PC-3 (cell line): ENCODE data around the gene LAMA2. TPM values are rescaled to one million over a fixed set of nuclear protein-coding genes. Genes with fewer than 3 reads are reported as not detected.

Source experiments
- ATAC-seq: fragments of 200-7000 bp; cut with Tn5 transposase; 2 replicates; pipeline ENCODE4 v1.9.1; 2020; ENCODE audit warnings: mild to moderate bottlenecking, moderate library complexity
- BruUV-seq: library from RNA; stranded (reverse); fragments of 400-500 nt; replicated peaks from 2 replicates; lab custom pipeline; 2021; lab: Mats Ljungman, UMichigan
- CTCF ChIA-PET: fragments of 300-600 bp; sonication (Branson Sonifier 250); formaldehyde crosslinking; loops from one replicate; lab custom pipeline; 2022; ENCODE audit warnings: antibody characterized with exemption; lab: Charles Lee
- POLR2A ChIA-PET: fragments of 300-600 bp; sonication (Branson Sonifier 250); formaldehyde crosslinking; loops from one replicate; lab custom pipeline; 2022; ENCODE audit warnings: antibody characterized with exemption; ENCODE audit not compliant: unreplicated experiment; lab: Charles Lee
- DNase-seq: peaks from one replicate; pipeline ENCODE4 v3.0.0-alpha.2; 2015
- H2AFZ ChIP-seq: fragments of 300-600 bp; sonication (generic); 2 replicates; pipeline ENCODE4 v1.6.0; 2016; ENCODE audit warnings: antibody characterized with exemption, low read length
- H3F3A ChIP-seq: fragments of 300-600 bp; sonication (generic); one replicate; pipeline ENCODE4 v1.6.0; 2017; ENCODE audit warnings: antibody characterized with exemption, low read length, control low read depth, mild to moderate bottlenecking; ENCODE audit not compliant: unreplicated experiment
- H3K27ac ChIP-seq: fragments of 300-600 bp; sonication (generic); 2 replicates; pipeline ENCODE4 v1.5.1; 2016; ENCODE audit warnings: mild to moderate bottlenecking, low read length
- H3K27me3 ChIP-seq: fragments of 300-600 bp; sonication (generic); 2 replicates; pipeline ENCODE4 v1.6.1; 2016; ENCODE audit warnings: low read length, mixed read lengths
- H3K36me3 ChIP-seq: fragments of 300-600 bp; sonication (generic); 2 replicates; pipeline ENCODE4 v1.6.1; 2016; ENCODE audit warnings: low read depth, mixed run types, low read length, mixed read lengths
- H3K4me1 ChIP-seq: fragments of 300-600 bp; sonication (generic); 2 replicates; pipeline ENCODE4 v1.5.1; 2016; ENCODE audit warnings: low read length; ENCODE audit not compliant: insufficient read depth
- H3K4me2 ChIP-seq: fragments of 300-600 bp; sonication (generic); 2 replicates; pipeline ENCODE4 v1.6.0; 2016; ENCODE audit warnings: low read length
- H3K4me3 ChIP-seq: fragments of 300-600 bp; sonication (generic); 2 replicates; pipeline ENCODE4 v1.5.1; 2016; ENCODE audit warnings: mild to moderate bottlenecking, low read length, mixed read lengths
- H3K79me2 ChIP-seq: fragments of 300-600 bp; sonication (generic); 2 replicates; pipeline ENCODE4 v1.6.1; 2017; ENCODE audit warnings: low read length, mixed read lengths
- H3K9ac ChIP-seq: fragments of 300-600 bp; sonication (generic); 2 replicates; pipeline ENCODE4 v1.6.0; 2016; ENCODE audit warnings: mild to moderate bottlenecking, low read length
- H3K9me2 ChIP-seq: fragments of 300-600 bp; sonication (generic); replicated peaks from 2 replicates; pipeline ENCODE4 v1.6.1; 2016; ENCODE audit warnings: mixed run types, low read length, mixed read lengths
- H3K9me3 ChIP-seq: fragments of 300-600 bp; sonication (generic); 2 replicates; pipeline ENCODE4 v1.6.1; 2016; ENCODE audit warnings: low read length, mixed read lengths
- H4K20me1 ChIP-seq: fragments of 300-600 bp; sonication (generic); 2 replicates; pipeline ENCODE4 v1.6.1; 2016; ENCODE audit warnings: low read length, mixed read lengths
- CTCF ChIP-seq: fragments of 300-600 bp; sonication (generic); conservative IDR thresholded peaks from 2 replicates; pipeline ENCODE4 v1.5.1; 2017; ENCODE audit warnings: antibody characterized with exemption, low read depth, mild to moderate bottlenecking, low read length
- EZH2 ChIP-seq: fragments of 300-600 bp; sonication (generic); IDR thresholded peaks from one replicate; pipeline ENCODE4 v1.6.1; 2017; ENCODE audit warnings: antibody characterized with exemption, mild to moderate bottlenecking, low read length; ENCODE audit not compliant: unreplicated experiment
- EZH2phosphoT487 ChIP-seq: fragments of 300-600 bp; sonication (generic); IDR thresholded peaks from 2 replicates; pipeline ENCODE4 v1.6.1; 2018; ENCODE audit warnings: mild to moderate bottlenecking, antibody characterized with exemption, low read length, borderline replicate concordance
- intact Hi-C: fragments of 100-400 bp; cut with micrococcal nuclease; formaldehyde crosslinking; loops from 2 replicates; pipeline ENCODE4 v1.9.0; 2023
- total RNA-seq: library from RNA; depleted of rRNA; stranded (reverse); fragments of >200 nt; gene quantifications from 2 replicates; pipeline ENCODE4 v1.2.3, GENCODE V29; 2014

The LAMA2 gene
- total RNA-seq, 1 experiment from 2014 or later = 0.22 TPM

- BruUV-seq = no TSS peak
- CTCF ChIA-PET = no interaction called here
- Histone ChIP-seq H3K79me2 (no peaks in the 10 kb centered on the region), H3K4me2 (no peak overlapping the region), H3K36me3 (no peaks in the 10 kb centered on the region), H3K9me3 (no peaks in the 10 kb centered on the region), H3K9ac (no peak overlapping the region), H3K27me3 (no peaks in the 10 kb centered on the region), H2AFZ (no peak overlapping the region), H3K27ac (no peak overlapping the region), H3K4me1 (no peaks in the 10 kb centered on the region), H3F3A (no peaks in the 10 kb centered on the region), H3K4me3 (no peak overlapping the region), H4K20me1 (no peaks in the 10 kb centered on the region), H3K9me2 (no peaks in the 10 kb centered on the region)
- DNase-seq (no peak), ATAC-seq (no peak)
- TF ChIP-seq CTCF = no peak
- TF ChIP-seq EZH2phosphoT487 = no peak
- TF ChIP-seq EZH2 = no peak
- POLR2A ChIA-PET = no interaction called here
- intact Hi-C loops = no loop called here
Measured at GRCh38 chr6:128929869-128930268, 46.9 kb downstream of the LAMA2 start.

GRCh38 chr6:128930321-128930720, 47.4 kb downstream of the LAMA2 start:
- intact Hi-C loops = no loop called here
- H3K4me2 ChIP-seq = no peak overlapping the region
- no peaks in the 10 kb centered on the region for H3K9me2 ChIP-seq
- H3K9ac ChIP-seq = no peak overlapping the region
- H3K27me3 ChIP-seq = no peaks in the 10 kb centered on the region
- no peak for ATAC-seq
- no peak overlapping the region for H3K27ac ChIP-seq
- H3K79me2 ChIP-seq = no peaks in the 10 kb centered on the region
- no peak overlapping the region for H2AFZ ChIP-seq
- H3K9me3 ChIP-seq = no peaks in the 10 kb centered on the region
- H3K4me3 ChIP-seq = no peak overlapping the region
- no TSS peak for BruUV-seq
- no peaks in the 10 kb centered on the region for H3F3A ChIP-seq
- no peak for DNase-seq
- TF ChIP-seq EZH2 (no peak), EZH2phosphoT487 (no peak), CTCF (no peak)
- no peaks in the 10 kb centered on the region for H3K4me1 ChIP-seq
- H3K36me3 ChIP-seq = no peaks in the 10 kb centered on the region
- no peaks in the 10 kb centered on the region for H4K20me1 ChIP-seq
- ChIA-PET POLR2A (no interaction called here), CTCF (no interaction called here)

GRCh38 chr6:128932061-128932460, 49.1 kb downstream of the LAMA2 start:
- no peak for TF ChIP-seq CTCF
- no peak for TF ChIP-seq EZH2
- TF ChIP-seq EZH2phosphoT487 = no peak
- DNase-seq = peak; percentile 68
- no peaks in the 10 kb centered on the region for H3K79me2 ChIP-seq
- ATAC-seq = peak; percentile 89
- BruUV-seq = no TSS peak
- no peak overlapping the region for H3K27ac ChIP-seq
- H3K27me3 ChIP-seq = no peaks in the 10 kb centered on the region
- no peak overlapping the region for H3K4me2 ChIP-seq
- ChIA-PET CTCF (no interaction called here), POLR2A (no interaction called here)
- intact Hi-C loops = no loop called here
- no peak overlapping the region for H3K4me3 ChIP-seq
- no peak overlapping the region for H2AFZ ChIP-seq
- H3K9me2 ChIP-seq = no peaks in the 10 kb centered on the region
- no peaks in the 10 kb centered on the region for H3F3A ChIP-seq
- H4K20me1 ChIP-seq = no peaks in the 10 kb centered on the region
- H3K4me1 ChIP-seq = no peaks in the 10 kb centered on the region
- no peak overlapping the region for H3K9ac ChIP-seq
- H3K36me3 ChIP-seq = no peaks in the 10 kb centered on the region
- no peaks in the 10 kb centered on the region for H3K9me3 ChIP-seq
